HG02852 (cell line): ENCODE results near the gene POLR2E.
A peak's percentile ranks its signal among the peaks of the same experiment; 100 is the strongest.

ENCODE experiments used
- ATAC-seq: cut with Tn5 transposase; IDR thresholded peaks from one replicate; pipeline ENCODE4 v1.9.1; 2021; ENCODE audit warnings: mild to moderate bottlenecking, moderate library complexity; ENCODE audit not compliant: unreplicated experiment

Gene POLR2E

DNA sequence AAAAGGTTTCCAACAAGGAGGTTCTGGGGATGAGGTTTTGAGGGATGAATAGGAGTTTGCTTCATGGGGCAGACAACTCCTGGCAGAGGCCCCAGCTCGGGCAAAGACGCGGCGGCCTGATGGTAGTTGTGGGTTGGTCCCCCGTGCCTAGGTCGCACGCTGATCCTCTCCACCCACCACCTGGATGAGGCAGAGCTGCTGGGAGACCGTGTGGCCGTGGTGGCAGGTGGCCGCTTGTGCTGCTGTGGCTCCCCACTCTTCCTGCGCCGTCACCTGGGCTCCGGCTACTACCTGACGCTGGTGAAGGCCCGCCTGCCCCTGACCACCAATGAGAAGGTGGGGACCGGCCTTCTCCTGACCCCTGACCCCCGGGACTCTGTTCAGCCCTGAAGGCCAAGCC is 43.4 kb downstream of the POLR2E start:
- no peak for ATAC-seq

DNA sequence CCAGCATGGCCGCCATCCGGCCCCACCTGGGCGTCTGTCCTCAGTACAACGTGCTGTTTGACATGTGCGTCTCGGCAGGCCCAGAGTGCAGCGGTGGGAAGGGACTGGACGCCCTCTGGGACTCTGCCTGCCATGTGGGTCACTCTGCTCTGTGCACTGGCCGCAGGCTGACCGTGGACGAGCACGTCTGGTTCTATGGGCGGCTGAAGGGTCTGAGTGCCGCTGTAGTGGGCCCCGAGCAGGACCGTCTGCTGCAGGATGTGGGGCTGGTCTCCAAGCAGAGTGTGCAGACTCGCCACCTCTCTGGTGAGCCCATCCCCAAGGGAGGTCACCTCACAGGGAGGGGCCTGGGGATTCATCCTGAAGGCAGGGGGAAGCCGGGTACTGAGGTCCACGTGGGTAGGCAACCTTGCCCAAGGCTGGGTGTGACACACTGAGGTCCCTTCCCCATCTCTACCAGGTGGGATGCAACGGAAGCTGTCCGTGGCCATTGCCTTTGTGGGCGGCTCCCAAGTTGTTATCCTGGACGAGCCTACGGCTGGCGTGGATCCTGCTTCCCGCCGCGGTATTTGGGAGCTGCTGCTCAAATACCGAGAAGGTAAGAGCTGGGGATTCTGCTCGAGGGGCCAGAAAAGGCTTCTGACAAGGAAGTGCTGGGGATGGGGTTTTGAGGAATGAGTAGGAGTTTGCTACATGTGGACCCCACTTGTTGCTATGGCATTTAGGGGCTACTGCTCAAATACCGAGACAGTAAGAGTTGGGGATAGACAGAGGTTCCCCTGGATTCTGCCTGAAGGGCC is 44.0 kb downstream of the POLR2E start:
- ATAC-seq = no peak

DNA sequence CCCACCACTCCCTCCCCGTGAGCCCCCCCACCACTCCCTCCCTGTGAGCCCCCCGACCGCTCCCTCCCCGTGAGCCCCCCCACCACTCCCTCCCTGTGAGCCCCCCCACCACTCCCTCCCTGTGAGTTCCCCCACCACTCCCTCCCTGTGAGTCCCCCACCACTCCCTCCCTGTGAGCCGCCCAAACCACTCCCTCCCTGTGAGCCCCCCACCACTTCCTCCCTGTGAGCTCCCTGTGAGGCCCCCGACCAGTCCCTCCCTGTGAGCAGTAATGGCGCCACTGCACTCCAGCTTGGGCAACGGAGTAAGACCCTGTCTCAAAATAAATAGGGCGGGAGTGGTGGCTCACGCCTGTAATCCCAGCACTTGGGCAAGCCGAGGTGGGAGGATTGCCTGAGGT is 45.4 kb downstream of the POLR2E start:
- no peak for ATAC-seq

DNA sequence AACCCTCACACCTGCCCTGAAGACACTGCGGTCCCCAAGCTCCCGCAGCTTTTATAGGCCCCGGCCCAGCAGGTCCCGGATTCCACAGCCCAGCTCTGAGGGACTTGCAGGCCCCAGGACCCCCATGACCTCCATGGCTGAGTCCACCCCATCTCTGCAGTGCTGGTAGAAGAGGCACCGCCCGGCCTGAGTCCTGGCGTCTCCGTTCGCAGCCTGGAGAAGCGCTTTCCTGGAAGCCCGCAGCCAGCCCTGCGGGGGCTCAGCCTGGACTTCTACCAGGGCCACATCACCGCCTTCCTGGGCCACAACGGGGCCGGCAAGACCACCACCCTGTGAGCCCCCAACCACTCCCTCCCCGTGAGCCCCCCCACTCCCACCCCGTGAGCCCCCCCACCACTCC is 46.1 kb downstream of the POLR2E start:
- no peak for ATAC-seq

DNA sequence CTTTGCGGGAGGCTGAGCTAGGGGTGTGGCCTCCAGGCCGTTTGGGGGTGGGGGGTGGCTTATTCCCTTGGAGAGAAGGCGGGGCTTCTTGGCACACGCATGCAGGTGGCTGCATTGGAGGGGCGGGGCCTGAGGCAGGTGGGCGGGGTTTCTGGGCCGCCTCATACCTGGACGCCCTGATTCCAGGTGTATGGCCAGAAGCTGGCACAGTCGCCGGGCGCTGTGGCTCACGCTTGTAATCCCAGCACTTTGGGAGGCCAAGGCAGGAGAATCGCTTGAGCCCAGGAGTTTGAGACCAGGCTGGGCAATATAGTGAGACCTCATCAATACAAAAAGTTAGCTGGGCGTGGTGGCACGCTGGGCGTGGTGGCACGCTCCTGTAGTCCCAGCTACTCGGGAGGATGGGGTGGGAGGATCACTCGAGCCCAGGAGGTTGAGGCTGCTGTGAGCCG is 47.5 kb downstream of the POLR2E start:
- ATAC-seq = no peak

DNA sequence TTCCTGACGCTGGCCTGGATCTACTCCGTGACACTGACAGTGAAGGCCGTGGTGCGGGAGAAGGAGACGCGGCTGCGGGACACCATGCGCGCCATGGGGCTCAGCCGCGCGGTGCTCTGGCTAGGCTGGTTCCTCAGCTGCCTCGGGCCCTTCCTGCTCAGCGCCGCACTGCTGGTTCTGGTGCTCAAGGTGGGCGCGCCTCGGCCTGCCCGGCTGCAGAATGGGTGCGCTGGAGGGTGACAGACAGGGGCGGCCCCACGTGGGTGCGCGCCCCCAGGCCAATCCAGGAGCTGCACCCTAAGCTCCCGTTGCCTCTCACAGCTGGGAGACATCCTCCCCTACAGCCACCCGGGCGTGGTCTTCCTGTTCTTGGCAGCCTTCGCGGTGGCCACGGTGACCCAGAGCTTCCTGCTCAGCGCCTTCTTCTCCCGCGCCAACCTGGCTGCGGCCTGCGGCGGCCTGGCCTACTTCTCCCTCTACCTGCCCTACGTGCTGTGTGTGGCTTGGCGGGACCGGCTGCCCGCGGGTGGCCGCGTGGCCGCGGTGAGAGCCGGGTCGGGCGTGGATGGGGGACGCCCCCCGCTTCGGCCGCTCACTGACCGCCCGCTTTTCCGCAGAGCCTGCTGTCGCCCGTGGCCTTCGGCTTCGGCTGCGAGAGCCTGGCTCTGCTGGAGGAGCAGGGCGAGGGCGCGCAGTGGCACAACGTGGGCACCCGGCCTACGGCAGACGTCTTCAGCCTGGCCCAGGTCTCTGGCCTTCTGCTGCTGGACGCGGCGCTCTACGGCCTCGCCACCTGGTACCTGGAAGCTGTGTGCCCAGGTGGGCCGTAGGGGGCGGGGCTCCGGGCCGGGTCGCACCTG is 48.1 kb downstream of the POLR2E start:
- ATAC-seq = no peak

DNA sequence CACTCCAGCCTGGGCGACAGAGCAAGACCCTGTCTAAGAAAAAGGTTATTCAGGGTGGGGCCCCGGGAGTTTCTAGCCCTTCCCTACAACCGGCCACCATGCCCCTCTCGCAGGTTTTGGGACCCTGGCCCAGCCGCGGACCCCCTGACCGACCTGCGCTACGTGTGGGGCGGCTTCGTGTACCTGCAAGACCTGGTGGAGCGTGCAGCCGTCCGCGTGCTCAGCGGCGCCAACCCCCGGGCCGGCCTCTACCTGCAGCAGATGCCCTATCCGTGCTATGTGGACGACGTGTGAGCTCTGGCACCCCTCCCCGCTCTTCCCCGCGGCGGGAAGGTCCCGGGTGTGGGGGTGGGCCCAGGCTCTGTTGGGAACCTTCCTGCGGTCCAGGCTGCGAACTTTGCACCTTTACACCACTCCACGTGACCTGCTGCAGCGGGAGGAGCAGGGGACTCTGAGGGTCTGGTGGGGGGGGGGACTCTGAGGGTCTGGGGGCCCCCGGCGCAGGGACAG is 49.0 kb downstream of the POLR2E start:
- ATAC-seq = no peak

DNA sequence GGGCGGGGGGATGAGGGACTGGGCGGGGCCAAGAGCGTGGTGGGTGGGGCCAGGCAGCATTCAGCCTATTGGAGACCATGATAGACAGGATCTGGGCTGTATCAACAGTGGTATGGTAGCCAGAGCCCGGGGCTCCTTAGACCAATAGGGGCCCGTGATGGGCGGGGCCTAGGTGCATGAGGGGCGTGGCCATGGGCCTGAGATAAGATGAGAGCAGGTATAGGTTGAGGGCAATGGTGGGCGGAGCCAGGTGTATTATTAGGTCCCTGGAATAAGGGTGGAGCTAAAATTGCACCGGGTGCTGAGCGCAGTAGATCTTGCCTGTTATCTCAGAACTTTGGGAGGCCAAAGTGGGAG is 50.0 kb downstream of the POLR2E start:
- no peak for ATAC-seq

DNA sequence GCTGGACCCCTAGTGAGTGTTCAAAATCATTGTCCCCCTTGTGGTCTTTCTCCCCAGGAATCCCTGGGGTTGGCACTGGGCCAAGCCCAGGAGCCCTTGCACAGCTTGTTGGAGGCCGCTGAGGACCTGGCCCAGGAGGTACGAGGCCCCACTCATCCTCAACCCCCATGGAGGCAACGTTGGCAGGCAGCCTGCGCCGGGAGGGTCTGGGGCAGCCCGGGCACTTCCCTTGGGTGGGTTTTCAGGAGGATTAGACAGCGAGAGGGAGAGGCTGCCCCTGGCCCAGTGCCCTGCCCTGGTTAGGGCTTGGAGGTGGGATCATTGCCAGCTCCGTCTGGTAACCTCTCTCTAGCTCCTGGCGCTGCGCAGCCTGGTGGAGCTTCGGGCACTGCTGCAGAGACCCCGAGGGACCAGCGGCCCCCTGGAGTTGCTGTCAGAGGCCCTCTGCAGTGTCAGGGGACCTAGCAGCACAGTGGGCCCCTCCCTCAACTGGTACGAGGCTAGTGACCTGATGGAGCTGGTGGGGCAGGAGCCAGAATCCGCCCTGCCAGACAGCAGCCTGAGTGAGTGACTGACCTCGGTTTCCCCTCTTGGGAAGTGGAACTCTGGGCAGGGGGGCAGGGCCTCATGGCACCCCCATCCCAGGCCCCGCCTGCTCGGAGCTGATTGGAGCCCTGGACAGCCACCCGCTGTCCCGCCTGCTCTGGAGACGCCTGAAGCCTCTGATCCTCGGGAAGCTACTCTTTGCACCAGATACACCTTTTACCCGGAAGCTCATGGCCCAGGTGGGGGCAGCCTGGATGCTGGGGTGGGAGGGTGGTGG is 52.3 kb downstream of the POLR2E start:
- ATAC-seq = no peak

DNA sequence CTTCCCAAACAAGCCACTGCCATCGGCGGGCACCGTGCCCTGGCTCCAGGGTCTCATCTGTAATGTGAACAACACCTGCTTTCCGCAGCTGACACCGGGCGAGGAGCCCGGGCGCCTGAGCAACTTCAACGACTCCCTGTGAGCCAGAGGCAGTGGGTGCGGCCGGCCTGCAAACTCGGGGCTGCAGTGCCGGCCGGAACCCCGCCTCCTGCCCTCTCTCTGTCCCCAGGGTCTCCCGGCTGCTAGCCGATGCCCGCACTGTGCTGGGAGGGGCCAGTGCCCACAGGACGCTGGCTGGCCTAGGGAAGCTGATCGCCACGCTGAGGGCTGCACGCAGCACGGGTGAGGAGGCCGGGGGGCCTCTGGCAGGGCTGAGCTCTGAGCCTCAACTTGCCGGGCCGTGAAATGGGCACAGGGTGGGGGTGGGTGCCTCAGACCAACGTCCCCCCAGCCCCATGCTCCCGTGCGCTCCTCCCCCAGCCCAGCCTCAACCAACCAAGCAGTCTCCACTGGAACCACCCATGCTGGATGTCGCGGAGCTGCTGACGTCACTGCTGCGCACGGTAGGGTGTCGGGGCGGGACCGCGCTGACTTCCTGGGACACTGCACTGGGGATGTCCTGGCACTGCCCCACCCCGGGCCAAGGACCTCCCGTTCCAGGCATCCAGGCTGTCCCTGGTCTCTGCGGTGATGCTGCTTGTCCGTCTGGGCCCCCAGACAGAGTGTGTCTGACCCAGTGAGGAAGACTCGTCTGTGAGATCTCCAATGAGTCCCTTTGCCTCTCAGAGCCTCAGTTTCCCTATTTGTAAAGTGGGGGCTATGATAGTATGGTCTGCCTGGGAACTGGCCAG is 53.1 kb downstream of the POLR2E start:
- ATAC-seq = no peak

DNA sequence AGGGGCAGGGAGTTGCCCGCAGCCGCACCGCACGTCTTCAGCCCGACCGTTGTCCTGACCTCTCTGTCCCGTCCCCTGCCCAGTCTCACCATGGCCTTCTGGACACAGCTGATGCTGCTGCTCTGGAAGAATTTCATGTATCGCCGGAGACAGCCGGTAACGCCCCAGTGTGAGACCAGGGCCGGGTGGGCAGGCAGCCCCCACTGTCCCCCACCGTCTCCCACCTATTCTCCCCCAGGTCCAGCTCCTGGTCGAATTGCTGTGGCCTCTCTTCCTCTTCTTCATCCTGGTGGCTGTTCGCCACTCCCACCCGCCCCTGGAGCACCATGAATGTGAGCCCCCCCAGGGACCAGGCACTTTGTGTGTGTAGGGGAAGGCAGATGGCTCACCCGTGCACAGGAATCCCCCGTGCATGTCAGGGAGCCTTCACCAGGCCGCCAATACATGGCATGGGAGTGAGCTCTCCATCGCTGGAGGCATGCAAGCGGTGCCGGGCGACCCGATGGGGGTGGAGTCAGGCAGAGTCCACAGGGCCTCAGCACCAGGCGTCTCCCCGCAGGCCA is 53.8 kb downstream of the POLR2E start:
- ATAC-seq = no peak

DNA sequence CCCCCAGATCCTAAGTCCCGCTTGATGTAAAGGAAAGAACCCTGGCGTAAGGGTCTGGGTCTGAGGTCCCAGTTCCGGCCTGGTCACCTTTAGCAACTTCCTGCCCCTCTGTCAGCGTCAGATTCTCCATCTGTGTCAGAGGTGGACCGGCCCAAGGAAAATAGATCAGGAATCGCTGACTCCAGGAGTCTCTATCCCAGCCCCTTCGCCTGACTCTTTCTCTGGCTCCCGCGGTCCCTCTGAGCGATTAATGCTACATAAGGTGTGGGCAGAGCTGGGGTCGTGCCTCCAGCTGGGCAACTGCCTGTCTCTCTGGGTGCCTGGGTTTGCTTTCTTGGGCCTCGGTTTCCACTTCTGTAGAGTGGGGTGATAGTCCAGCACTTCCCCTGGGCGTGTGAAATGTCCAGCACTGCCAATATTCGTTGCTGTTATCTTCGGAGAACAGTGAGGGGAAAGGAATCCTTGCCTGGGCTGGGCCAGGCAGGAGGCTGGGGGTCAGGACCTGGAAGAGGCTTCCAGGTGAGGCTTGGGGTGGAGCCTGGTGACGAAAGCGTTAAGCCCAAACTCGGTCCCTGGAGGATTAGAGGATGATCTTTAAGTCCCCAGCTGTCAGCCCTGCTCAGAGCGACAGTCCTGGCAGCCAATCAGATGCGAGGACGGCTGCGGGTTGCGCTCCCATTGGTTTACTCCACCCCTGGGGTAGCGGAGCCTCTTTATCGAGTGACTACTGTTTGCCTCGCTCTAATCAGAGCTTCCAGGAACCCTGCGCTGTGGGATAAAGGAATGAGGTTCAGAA is 54.5 kb downstream of the POLR2E start:
- ATAC-seq = peak; percentile 53

DNA sequence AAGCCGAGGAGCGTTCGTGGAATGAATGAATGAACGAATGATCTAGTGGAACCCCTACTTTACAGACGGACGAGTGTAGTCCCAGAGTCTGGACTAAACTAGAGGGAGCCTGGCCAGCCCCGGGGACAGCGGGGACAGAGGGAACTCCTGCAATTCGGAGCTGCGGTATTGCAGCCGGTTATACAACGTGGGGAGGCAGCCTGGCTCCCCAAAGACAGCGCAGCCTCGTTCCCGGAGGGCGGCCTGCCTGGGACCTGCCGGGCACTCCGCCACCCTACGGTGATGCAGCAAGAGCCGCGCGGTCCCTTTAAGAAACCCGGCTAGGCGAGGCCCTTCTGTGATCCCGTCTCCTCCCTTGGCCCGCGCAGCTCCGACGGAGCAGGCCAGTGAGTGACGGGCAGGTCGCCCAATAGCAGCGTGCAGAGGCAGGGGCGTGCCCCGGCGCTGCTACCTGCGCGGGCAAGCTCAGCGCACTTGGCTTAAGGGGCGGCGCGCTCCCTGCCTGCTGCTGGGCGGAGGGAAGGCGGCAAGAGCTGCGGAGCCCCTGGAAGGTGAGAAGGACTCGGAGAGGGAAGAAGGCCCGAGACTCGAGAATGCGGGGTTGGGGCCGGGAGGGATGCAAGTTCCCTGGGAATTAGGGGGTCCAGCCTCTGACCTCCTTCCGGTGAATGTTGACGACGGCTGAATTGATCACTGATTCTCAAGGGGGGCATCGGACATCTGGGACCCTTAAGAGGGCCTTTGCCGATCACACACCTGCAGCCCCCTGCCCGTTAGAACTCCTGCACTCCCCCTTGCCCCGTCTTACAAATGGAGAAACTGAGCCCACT is 55.3 kb downstream of the POLR2E start, which contains the start of gene ABCA7:
ABCA7 (plus strand) TSS at position 462 of the 830 bp plus-strand sequence. CDS start 1,255 bp downstream, outside the sequence.
- peak; percentile 71 for ATAC-seq

DNA sequence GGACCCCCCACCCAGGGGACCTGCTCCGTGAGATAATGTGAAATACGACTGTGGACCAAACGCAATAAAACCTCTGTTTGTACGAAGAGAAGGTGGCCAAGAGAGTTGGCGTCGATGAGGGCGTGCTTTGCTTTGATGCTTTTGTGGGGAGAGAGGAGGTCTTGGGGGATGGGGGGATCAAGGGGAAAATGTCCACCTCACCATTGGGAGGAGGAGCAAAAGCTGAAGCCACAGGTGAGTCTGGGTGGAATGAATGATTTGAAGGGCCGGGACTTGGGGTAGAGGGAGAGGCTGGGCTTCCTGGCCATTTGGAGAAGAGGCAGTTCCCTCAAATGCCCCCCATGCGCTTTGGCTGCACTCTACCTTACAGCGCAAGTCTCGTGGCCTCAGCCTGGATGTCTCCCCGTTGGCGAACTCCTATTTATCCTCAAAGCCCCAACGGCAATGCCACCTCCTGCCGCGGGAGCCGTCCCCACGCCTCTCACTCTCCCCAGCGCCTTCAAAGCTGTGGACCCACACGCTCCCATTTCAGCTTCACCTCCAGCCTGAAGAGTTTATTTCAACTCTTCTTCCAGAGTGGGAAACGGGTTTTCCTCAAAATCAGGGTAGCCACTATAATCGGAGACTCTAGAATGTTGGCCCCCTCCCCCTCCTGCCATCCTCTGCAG is 56.1 kb downstream of the POLR2E start:
- ATAC-seq = no peak

DNA sequence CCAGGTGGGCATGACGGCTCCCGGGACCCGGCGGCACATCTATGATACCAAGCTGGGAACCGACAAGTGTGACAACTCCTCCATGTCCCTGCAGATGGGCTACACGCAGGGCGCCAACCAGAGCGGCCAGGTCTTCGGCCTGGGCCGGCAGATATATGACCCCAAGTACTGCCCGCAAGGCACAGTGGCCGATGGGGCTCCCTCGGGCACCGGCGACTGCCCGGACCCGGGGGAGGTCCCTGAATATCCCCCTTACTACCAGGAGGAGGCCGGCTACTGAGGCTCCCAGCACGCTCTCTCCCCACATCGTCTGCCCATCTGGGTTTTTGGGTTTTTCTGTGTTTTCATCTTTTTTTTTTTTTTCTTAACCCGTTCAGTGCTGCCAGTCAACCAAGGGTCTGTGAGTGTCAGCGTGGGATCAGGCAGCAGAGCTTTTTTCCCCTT is 57.5 kb downstream of the POLR2E start:
- no peak for ATAC-seq
